ENCODE results near the gene KRT6A.

- no peak for TF ChIP-seq CTCF (optimal IDR thresholded peaks at IDR 0.05 in 1 of 3, IDR thresholded peaks at IDR 0.05 in 1 of 3, conservative IDR thresholded peaks at IDR 0.05 in 1 of 3; ENCODE audit: extremely low read depth in 1 of 3, insufficient read depth in 2 of 3, low read length in 3 of 3)
- no peak for TF ChIP-seq EZH2 (IDR thresholded peaks at IDR 0.05; ENCODE audit: low read length)
Observed at GRCh38 chr12:52494518-52494917, 1.5 kb upstream of the KRT6A start.

Measured in keratinocyte (primary cell).